GM19452 (cell line): ENCODE results near the gene POU2F3.

ENCODE experiments used
- ATAC-seq: cut with Tn5 transposase; IDR thresholded peaks from one replicate; pipeline ENCODE4 v1.9.1; 2021; ENCODE audit not compliant: unreplicated experiment

Gene POU2F3

GRCh38 chr11:120281143-120281795 is 41.3 kb downstream of the POU2F3 start:
- no peak for ATAC-seq

DNA sequence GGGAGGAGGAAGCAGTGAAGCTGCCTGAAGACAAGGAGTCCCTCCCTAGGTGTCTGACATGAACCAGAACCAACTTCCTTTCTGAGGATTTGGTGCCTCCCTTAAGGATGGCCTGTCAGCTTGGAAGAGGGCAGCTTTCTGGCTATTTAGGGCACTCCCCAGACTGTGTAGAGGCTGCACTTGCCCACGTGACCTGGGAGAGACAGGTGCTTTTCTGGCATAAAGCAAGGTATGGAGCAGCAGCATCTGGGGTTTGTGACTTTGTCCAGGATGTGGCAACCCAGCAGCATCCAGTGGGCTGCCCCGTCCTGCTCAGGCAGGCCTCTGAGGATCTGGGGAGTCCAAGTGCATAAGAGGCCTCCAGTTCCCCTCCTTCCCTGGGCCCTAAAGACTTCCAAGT is 43.2 kb downstream of the POU2F3 start:
- ATAC-seq: no peak

DNA sequence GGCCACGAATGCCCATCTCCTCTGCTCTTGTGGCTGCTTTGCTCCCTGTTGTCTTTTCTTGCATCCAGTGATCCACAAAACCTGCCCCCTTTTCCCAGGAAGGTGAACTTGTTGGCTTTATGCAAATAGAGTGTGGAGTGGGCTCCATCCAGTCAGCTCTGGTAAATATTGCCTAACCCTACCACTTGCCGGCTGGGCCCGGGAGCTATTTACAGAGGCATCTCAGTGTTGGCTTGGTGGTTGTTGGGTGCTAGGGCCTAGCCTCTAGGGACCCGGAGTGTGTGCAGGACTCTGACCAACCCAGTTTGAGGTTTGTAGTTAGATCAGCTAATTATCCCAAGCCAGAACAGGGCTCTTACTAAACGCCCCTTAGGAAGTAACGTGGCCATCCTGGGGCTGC is 44.3 kb downstream of the POU2F3 start:
- no peak for ATAC-seq

GRCh38 chr11:120285256-120285655 is 45.3 kb downstream of the POU2F3 start:
- ATAC-seq: no peak

- no peak for ATAC-seq
Measured at GRCh38 chr11:120288021-120288420, 48.1 kb downstream of the POU2F3 start.

GRCh38 chr11:120289426-120289825 is 49.5 kb downstream of the POU2F3 start:
- no peak for ATAC-seq

GRCh38 chr11:120290956-120291355 is 51.0 kb downstream of the POU2F3 start:
- ATAC-seq: no peak

DNA sequence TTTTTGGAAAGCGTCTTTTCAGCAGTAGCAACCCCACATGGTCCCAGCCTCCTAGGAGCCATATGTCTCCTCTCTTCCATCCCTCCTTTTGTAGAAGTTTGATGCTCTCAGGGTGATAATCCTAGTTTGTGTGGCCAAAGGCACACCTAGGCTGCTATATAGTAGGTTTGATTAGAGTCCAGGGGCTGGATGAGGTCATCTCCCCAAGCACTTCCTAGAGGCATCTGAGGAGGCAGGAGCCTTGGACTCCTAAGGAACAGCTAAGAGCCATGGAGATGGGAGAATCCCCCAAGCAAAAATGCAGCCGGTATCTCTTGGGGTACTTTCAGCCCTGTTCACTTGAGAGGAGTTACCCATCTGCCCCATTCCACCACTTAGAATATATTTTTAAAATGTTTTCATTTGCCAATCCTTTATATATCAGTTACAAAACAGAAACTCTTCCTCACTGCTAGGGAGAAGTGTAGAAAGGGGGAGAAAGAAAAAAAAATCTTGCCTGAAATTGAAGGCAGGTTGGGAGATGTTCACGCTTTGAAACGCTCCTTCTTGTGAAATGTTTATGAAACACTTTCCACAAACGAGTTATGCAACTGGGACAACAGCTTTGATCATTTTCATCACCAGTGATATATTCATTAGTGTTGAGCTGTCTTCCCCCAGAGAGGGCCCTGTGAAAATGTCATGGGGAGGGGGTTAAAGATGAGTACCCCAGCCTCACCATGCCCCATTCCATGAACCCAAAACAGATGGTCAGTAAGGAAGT is 53.3 kb downstream of the POU2F3 start:
- no peak for ATAC-seq

DNA sequence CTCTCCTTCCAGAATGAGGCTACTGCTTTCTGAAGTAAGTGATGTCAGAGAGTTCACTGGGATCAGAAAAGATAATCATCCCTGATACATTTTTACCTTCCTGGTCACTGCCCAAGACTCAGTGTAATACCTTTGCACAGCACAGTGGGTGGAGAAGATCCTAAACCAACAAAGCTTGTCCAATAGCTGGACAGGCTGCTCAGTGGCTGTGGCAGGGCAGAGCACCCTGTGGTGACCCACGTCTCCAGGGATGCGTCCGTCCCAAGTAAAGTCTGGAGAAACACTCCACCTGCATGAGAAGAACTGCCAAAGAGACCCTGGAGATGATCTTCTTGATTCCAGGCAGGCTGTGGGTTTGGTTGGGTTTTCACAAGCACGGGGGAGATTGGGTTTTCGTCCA is 54.2 kb downstream of the POU2F3 start:
- ATAC-seq: no peak

DNA sequence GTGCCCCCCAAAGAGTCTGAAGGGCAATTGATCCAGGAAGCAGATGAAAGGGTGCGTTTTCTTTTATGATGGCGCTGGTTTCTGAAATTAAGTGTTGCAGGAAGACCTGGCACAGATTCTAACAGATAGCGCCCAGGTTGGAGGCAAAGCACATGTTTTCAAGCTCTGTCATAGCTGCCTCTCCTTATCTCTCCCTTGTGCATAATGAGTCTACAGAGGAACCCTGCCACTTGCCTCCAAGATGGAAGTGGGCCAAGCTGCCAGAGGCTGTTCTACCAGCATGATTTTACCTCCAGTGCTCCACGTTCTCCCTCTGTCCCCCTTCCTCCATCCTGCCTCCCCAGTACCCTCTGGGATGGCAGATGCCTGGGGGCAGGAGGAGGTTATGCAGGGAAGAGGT is 55.2 kb downstream of the POU2F3 start:
- no peak for ATAC-seq

DNA sequence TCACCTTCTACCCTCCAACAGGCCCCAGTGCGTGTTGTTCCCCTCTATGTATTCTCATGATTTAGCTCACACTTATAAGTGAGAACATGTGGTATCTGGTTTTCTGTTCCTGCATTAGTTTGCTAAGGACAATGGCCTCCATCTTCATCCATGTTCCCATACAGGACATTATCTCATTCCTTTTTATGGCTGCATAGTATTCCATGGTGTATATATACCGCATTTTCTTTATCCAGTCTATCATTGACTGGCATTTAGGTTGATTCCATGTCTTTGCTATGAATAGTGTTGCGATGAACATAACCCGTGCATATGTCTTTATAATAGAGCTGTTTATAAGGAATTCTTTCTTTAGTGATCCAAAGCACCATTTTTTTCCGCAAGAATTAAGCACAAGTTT is 56.6 kb downstream of the POU2F3 start:
- ATAC-seq: no peak

- ATAC-seq: no peak
Measured at GRCh38 chr11:120298461-120298860, 58.5 kb downstream of the POU2F3 start.

DNA sequence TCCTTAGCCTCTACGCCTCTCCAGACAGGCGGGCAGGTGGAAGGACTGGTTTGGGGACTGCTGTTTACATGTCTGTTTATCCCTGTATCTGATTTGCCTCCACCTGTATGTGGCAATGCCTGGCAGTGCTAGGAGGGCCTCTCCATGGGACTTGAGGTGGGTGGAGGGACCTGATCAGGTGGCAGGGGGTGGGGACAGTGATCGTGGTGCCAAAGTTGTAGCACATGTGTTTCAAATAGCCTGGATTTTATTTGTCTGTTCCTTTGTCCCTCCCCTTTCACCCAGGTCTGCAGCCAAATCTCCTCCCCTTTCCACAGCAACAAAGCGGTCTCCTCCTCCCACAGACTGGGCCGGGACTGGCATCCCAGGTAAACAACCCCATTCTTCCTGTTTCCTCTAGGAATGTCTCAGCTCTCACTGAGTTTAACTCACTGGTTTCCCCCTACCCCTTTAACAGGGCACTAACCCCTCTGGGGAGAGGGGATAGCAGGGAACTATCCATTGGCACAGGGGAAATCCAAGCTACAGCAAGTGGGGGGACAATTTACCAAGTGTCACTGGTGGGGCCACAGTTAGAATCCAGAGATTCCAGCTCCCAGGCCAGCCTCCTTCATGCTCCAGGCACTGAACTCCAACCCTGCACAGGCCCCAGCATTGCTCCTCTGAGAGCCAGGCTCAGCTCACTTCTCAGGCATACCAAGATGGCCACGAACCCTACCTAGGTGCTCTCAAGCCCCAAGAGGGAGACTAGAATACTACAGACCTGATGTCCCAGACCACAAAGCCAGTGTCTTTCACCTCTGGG is 62.3 kb downstream of the POU2F3 start:
- ATAC-seq: no peak

DNA sequence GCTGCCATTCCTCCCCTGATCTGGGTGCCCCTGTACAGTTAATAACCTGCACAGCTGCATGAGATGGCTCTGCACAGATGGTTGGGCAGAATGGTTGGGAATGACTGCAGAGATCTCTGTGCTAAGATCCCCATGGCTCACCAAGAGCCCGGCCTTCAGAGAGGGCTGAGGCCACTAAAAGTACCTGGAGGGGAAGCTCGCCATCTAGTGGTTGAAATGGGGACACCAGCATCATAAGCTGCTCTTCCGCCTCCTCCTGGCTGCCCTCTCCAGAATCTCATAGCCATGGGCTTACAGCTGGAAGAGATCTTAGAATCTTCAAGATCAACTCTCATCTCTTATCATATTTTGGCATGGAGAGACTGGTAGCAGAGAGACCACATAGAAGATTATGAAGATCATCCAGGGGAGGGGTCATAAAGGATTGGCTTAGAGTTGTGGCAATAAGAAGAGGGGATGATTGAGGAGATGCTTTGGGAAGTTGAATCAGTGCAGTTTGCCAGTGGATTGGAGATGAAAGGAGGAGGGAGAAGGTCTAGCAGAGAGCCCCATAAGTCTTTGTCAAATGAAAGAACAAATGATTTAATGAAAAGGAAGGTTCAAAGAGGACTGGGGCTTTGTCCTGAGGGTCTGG is 63.2 kb downstream of the POU2F3 start:
- no peak for ATAC-seq

DNA sequence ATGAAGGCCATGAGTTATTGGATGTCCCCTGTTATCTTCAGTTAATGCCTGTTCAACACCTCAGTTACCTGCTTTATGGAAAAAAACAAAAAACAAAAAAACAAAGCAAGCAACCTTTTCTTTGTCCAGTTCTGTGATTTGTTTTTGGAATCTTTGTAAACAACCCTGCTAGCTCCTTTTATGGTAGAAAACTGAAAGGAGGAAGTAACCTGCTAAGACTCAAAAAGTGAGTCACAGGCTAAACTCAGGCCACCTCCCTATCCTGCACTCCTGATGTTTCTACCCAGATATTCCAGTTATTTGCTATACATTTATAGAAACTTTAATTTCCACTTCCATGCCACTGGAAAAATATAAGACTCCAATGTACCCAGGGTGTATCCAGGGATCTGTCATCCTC is 64.6 kb downstream of the POU2F3 start:
- ATAC-seq: no peak

GRCh38 chr11:120305286-120305685 is 65.3 kb downstream of the POU2F3 start:
- no peak for ATAC-seq

GRCh38 chr11:120306519-120307242 is 66.7 kb downstream of the POU2F3 start:
- no peak for ATAC-seq

DNA sequence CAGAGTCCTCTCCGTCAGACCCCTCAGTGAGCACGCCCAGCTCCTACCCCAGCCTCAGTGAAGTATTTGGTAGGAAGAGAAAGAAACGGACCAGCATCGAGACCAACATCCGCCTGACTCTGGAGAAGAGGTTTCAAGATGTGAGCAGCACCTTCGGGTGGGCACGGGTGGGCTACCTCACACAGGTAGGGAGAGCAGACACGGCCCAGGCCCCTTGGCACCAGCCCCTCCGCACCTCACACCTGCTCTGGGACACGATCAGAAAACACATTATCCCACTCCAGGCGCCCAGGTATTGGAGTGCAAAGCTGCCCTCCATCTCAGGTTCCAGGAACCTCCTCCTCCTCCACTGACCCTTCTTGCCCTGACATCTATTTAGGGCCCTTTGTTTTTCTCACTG is 67.5 kb downstream of the POU2F3 start:
- ATAC-seq: no peak

DNA sequence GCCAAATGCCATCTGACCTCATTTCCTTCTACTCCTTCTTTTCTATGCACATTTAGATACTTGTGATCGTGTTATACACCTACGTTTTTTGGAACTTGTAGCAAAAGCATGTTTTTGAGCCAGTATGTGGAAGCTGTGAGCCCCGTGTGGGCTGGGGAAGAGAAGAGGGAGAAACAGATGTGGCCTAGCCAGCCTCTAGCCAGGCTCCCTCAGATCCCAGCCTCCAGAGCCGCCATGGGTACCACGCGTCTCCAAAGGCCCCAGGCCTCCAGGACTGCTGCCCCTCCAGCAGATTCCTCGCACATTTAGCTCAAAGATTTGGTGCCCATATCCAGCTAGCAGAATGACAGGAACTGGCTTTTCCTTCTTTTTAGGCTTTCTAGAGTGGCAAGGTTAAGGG is 68.1 kb downstream of the POU2F3 start:
- no peak for ATAC-seq

DNA sequence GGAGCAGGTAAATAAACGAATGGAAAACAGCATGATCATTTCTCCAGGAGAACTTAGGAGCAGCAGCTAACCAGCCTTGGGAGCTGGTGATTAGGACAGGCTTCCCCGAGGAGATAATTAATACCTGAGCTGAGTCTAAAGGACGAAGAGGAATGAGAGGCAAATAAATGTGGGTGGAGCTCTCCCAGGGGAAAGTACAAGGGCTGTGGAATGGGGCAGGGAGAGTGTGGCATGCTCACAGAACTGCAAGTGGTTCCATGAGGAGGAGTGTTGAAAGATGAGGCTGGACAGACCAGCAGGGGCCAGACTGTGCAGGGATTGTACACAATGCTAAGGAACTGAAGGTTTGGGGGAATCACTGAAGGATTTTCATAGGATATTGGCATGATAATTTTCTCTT is 70.9 kb downstream of the POU2F3 start:
- no peak for ATAC-seq

- no peak for ATAC-seq
Measured at GRCh38 chr11:120314861-120315260, 74.9 kb downstream of the POU2F3 start.
